GM12878 (cell line): Measurements from ENCODE around the gene SPATA32. TPM values are rescaled to one million over a fixed set of nuclear protein-coding genes. Genes with fewer than 3 reads are reported as not detected.
A peak's percentile ranks its signal among the peaks of the same experiment; 100 is the strongest.

ENCODE experiments used
- ATF2 ChIP-seq: IDR thresholded peaks from 2 replicates; pipeline ENCODE4 v1.6.1; 2012; ENCODE audit warnings: low read length, inconsistent platforms
- BRCA1 ChIP-seq: IDR thresholded peaks from 2 replicates; pipeline ENCODE4 v1.6.1; 2011; ENCODE audit warnings: low read depth, low read length, improper control_type of control experiment
- CEBPB ChIP-seq, 2 experiments: fragments of 150-350 bp in 1 of 2; IDR thresholded peaks; 2 replicates each; pipeline ENCODE4 v1.6.1; 2012 to 2014; ENCODE audit warnings: low read depth in 2 of 2, low read length in 2 of 2, borderline replicate concordance in 1 of 2, inconsistent platforms in 1 of 2
- ESRRA ChIP-seq: IDR thresholded peaks from 2 replicates; pipeline ENCODE4 v1.6.1; 2012; ENCODE audit warnings: mild to moderate bottlenecking, low read length, improper control_type of control experiment
- EZH2 ChIP-seq: IDR thresholded peaks from 2 replicates; pipeline ENCODE4 v1.6.1; 2012; ENCODE audit warnings: low read depth, mild to moderate bottlenecking, control low read depth, inconsistent platforms, low read length, borderline replicate concordance; ENCODE audit not compliant: control insufficient read depth
- KAT2A ChIP-seq: conservative IDR thresholded peaks from 2 replicates; pipeline ENCODE4 v1.6.1; 2011; ENCODE audit warnings: low read depth, low read length; ENCODE audit not compliant: control insufficient read depth
- NFYB ChIP-seq: IDR thresholded peaks from 2 replicates; pipeline ENCODE4 v1.6.1; 2011; ENCODE audit warnings: low read depth, mild to moderate bottlenecking, low read length, improper control_type of control experiment, moderate library complexity; ENCODE audit not compliant: insufficient read depth
- PAX5 ChIP-seq: IDR thresholded peaks from 2 replicates; pipeline ENCODE4 v1.6.1; 2011; ENCODE audit warnings: low read depth, low read length, borderline replicate concordance
- RFX5 ChIP-seq: IDR thresholded peaks from 2 replicates; pipeline ENCODE4 v1.6.1; 2011; ENCODE audit warnings: low read depth, low read length, improper control_type of control experiment
- RUNX3 ChIP-seq: IDR thresholded peaks from 2 replicates; pipeline ENCODE4 v1.6.1; 2012; ENCODE audit warnings: low read length, inconsistent platforms
- SKIL ChIP-seq: fragments of 450-650 bp; IDR thresholded peaks from 2 replicates; pipeline ENCODE4 v1.6.1; 2017; ENCODE audit warnings: mild to moderate bottlenecking, low read depth, inconsistent platforms; ENCODE audit not compliant: poor library complexity, severe bottlenecking
- ZBTB40 ChIP-seq: fragments of 450-650 bp; IDR thresholded peaks from 2 replicates; pipeline ENCODE4 v1.6.1; 2016; ENCODE audit warnings: mild to moderate bottlenecking, moderate library complexity, borderline replicate concordance
- ZNF384 ChIP-seq: IDR thresholded peaks from 2 replicates; pipeline ENCODE4 v1.6.1; 2012; ENCODE audit warnings: low read depth, mild to moderate bottlenecking, low read length, improper control_type of control experiment, borderline replicate concordance
- polyA plus RNA-seq, 11 experiments: library from polyadenylated mRNA; depleted of rRNA in 4 of 11; unstranded in 6 of 11; stranded (reverse) in 5 of 11; fragments of >200 nt; fragmentation: Nextera tagmentation in 4 of 11; fragmentation: Illumina TruSeq in 1 of 11; extraction: Ambion mirVana in 4 of 11; extraction: Trizol in 1 of 11; gene quantifications; 1 replicate in 1 of 11; 2 replicates in 10 of 11; pipeline versions ENCODE4 v1.2.1 to v1.2.3, GENCODE V29; 2011 to 2016; ENCODE audit warnings: inconsistent platforms in 2 of 11, missing spikeins in 2 of 11, low read depth in 1 of 11
- total RNA-seq, 4 experiments: library from RNA; depleted of rRNA in 3 of 4; stranded (reverse); fragments of >200 nt in 3 of 4; fragmentation: Illumina TruSeq in 1 of 4; extraction: Trizol in 1 of 4; gene quantifications; 2 replicates each; pipeline versions ENCODE4 v1.2.1 to v1.2.3, GENCODE V29; 2013 to 2021
- TF ChIP-seq, protein P1 (sequence below): fragments of 450-650 bp; IDR thresholded peaks from 2 replicates; pipeline ENCODE4 v1.6.1; 2017; ENCODE audit warnings: mild to moderate bottlenecking, moderate library complexity
- TF ChIP-seq, protein P2 (sequence below): IDR thresholded peaks from 2 replicates; pipeline ENCODE4 v1.6.1; 2011; ENCODE audit warnings: borderline replicate concordance, low read depth, mild to moderate bottlenecking, moderate library complexity, low read length; ENCODE audit not compliant: insufficient read depth, poor library complexity, severe bottlenecking

The SPATA32 gene
- total and polyA plus RNA-seq, 10 of the 15 experiments (the other 5 are each of a cell fraction or from before 2014, with no cell fraction given): 0.03 to 0.35 (median 0.11) TPM; not detected in 3

DNA sequence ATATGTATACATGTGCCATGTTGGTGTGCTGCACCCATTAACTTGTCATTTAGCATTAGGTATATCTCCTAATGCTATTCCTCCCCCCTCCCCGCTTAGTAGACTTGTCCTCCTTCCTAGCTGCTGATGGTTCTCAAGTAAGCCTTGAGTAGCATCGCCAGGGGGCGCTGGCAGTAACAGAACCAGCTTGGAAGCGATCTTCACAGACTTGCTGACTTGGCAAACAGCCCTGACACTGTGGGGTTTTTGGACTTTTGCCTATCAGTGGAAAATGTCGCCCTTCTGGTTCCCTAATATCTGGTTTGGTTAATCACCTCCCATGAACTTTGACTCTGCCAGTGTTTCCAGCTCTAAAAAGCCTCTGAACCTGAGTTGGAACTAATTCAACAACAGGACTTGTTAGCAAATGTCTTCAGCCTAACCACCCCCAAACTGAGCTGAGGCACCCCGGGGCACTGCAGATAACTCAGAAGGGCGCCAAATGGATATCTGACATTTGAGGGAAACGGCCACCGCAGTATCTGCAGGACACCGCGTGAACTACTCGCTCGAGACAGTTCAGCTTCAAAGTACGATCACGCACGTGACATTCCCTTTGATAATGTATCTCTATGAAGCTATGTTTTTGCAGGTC, 15.4 kb upstream of the SPATA32 start (continued):
- TF ChIP-seq, protein P1, sequence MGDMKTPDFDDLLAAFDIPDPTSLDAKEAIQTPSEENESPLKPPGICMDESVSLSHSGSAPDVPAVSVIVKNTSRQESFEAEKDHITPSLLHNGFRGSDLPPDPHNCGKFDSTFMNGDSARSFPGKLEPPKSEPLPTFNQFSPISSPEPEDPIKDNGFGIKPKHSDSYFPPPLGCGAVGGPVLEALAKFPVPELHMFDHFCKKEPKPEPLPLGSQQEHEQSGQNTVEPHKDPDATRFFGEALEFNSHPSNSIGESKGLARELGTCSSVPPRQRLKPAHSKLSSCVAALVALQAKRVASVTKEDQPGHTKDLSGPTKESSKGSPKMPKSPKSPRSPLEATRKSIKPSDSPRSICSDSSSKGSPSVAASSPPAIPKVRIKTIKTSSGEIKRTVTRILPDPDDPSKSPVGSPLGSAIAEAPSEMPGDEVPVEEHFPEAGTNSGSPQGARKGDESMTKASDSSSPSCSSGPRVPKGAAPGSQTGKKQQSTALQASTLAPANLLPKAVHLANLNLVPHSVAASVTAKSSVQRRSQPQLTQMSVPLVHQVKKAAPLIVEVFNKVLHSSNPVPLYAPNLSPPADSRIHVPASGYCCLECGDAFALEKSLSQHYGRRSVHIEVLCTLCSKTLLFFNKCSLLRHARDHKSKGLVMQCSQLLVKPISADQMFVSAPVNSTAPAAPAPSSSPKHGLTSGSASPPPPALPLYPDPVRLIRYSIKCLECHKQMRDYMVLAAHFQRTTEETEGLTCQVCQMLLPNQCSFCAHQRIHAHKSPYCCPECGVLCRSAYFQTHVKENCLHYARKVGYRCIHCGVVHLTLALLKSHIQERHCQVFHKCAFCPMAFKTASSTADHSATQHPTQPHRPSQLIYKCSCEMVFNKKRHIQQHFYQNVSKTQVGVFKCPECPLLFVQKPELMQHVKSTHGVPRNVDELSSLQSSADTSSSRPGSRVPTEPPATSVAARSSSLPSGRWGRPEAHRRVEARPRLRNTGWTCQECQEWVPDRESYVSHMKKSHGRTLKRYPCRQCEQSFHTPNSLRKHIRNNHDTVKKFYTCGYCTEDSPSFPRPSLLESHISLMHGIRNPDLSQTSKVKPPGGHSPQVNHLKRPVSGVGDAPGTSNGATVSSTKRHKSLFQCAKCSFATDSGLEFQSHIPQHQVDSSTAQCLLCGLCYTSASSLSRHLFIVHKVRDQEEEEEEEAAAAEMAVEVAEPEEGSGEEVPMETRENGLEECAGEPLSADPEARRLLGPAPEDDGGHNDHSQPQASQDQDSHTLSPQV: no peak
- TF ChIP-seq CEBPB (IDR thresholded peaks at IDR 0.05; ENCODE audit: borderline replicate concordance in 1 of 2, low read depth in 2 of 2, low read length in 2 of 2) (no peak), RUNX3 (peak; percentile 19; the same call in 1 of the 2 replicates), BRCA1 (no peak), ESRRA (no peak), RFX5 (no peak), ZBTB40 (no peak), ZNF384 (no peak), KAT2A (no peak), PAX5 (no peak), NFYB (no peak), EZH2 (no peak), ATF2 (no peak), SKIL (peak; percentile 50)
- TF ChIP-seq, protein P2, sequence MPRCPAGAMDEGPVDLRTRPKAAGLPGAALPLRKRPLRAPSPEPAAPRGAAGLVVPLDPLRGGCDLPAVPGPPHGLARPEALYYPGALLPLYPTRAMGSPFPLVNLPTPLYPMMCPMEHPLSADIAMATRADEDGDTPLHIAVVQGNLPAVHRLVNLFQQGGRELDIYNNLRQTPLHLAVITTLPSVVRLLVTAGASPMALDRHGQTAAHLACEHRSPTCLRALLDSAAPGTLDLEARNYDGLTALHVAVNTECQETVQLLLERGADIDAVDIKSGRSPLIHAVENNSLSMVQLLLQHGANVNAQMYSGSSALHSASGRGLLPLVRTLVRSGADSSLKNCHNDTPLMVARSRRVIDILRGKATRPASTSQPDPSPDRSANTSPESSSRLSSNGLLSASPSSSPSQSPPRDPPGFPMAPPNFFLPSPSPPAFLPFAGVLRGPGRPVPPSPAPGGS: no peak
